GM12878 (cell line): ENCODE data around the gene OCA2. TPM values are rescaled to one million over a fixed set of nuclear protein-coding genes. Genes with fewer than 3 reads are reported as not detected.

ENCODE experiments used
- ATAC-seq: fragments of 200-7000 bp; cut with Tn5 transposase; 3 replicates; pipeline ENCODE4 v1.9.1; 2020; ENCODE audit warnings: mild to moderate bottlenecking, moderate library complexity
- BruUV-seq: library from RNA; stranded (reverse); fragments of 400-500 nt; replicated peaks from 2 replicates; lab custom pipeline; 2021; lab: Mats Ljungman, UMichigan
- CTCF ChIA-PET: fragments of 300-600 bp; sonication (Branson Sonifier 250); formaldehyde crosslinking; extraction: SDS; loops from one replicate; lab custom pipeline; 2021; ENCODE audit warnings: inconsistent platforms; lab: Yijun Ruan, JAX
- POLR2A ChIA-PET: fragments of 350-600 bp; formaldehyde crosslinking; extraction: SDS; loops from one replicate; lab custom pipeline; 2021; ENCODE audit warnings: inconsistent platforms; lab: Charles Lee
- RAD21 ChIA-PET: fragments of 300-600 bp; sonication (Branson Sonifier 250); formaldehyde crosslinking; loops from one replicate; lab custom pipeline; 2023; ENCODE audit warnings: antibody characterized with exemption; ENCODE audit not compliant: unreplicated experiment; lab: Charles Lee
- SMC1A ChIA-PET: fragments of 300-600 bp; sonication (Branson Sonifier 250); formaldehyde crosslinking; loops from one replicate; lab custom pipeline; 2023; ENCODE audit not compliant: unreplicated experiment, uncharacterized antibody; lab: Charles Lee
- DNase-seq: peaks from one replicate; pipeline ENCODE4 v3.0.0-alpha.2; 2011; ENCODE audit warnings: low read depth, low spot score
- FAIRE-seq: peaks from 3 replicates; lab custom pipeline; 2011; peaks lifted over from hg19 to GRCh38; lab: Jason Lieb, UNC
- H2AFZ ChIP-seq: 2 replicates; pipeline ENCODE4 v1.6.0; 2011; ENCODE audit warnings: low read depth, low read length, control low read depth; ENCODE audit not compliant: control insufficient read depth
- H3K27ac ChIP-seq: 2 replicates; pipeline ENCODE4 v1.5.1; 2011; ENCODE audit warnings: control low read depth; ENCODE audit not compliant: control insufficient read depth, insufficient read depth
- H3K27me3 ChIP-seq, 2 experiments: replicated peaks in 1 of 2; 2 replicates each; pipeline versions ENCODE4 v1.6.0 to v1.6.1; 2011; ENCODE audit warnings: low read length in 1 of 2; ENCODE audit not compliant: control insufficient read depth in 2 of 2, insufficient read depth in 2 of 2
- H3K36me3 ChIP-seq, 2 experiments: 2 replicates each; pipeline ENCODE4 v1.5.1; 2011; ENCODE audit warnings: low read length in 1 of 2; ENCODE audit not compliant: control insufficient read depth in 2 of 2, insufficient read depth in 2 of 2
- H3K4me1 ChIP-seq: 2 replicates; pipeline ENCODE4 v1.6.1; 2011; ENCODE audit warnings: mild to moderate bottlenecking, low read length, moderate library complexity, mixed read lengths; ENCODE audit not compliant: control insufficient read depth, insufficient read depth
- H3K4me2 ChIP-seq: 2 replicates; pipeline ENCODE4 v1.6.0; 2011; ENCODE audit warnings: control low read depth; ENCODE audit not compliant: control insufficient read depth, insufficient read depth
- H3K4me3 ChIP-seq: fragments of 200-600 bp; sonication (generic); 2 replicates; pipeline ENCODE4 v1.5.1; 2016
- H3K79me2 ChIP-seq: 2 replicates; pipeline ENCODE4 v1.6.0; 2011; ENCODE audit warnings: low read length; ENCODE audit not compliant: control insufficient read depth, insufficient read depth
- H3K9ac ChIP-seq: 2 replicates; pipeline ENCODE4 v1.8.0; 2011; ENCODE audit warnings: low read length, control low read depth, mixed read lengths; ENCODE audit not compliant: control insufficient read depth, insufficient read depth
- H3K9me3 ChIP-seq: replicated peaks from 3 replicates; pipeline ENCODE4 v1.5.1; 2011; ENCODE audit warnings: mild to moderate bottlenecking, low read length; ENCODE audit not compliant: control insufficient read depth, insufficient read depth
- H4K20me1 ChIP-seq: 2 replicates; pipeline ENCODE4 v1.6.0; 2011; ENCODE audit not compliant: control insufficient read depth, insufficient read depth
- MTA2 ChIP-seq: fragments of 450-650 bp; IDR thresholded peaks from 2 replicates; pipeline ENCODE4 v1.6.1; 2016; ENCODE audit warnings: low read depth, mild to moderate bottlenecking, moderate library complexity
- MXI1 ChIP-seq: fragments of 150-350 bp; IDR thresholded peaks from 2 replicates; pipeline ENCODE4 v1.6.1; 2011; ENCODE audit warnings: low read depth, mild to moderate bottlenecking, inconsistent platforms, low read length, improper control_type of control experiment
- NKRF ChIP-seq: fragments of 450-650 bp; conservative IDR thresholded peaks from 2 replicates; pipeline ENCODE4 v1.6.1; 2017; ENCODE audit warnings: mild to moderate bottlenecking, moderate library complexity
- NR2C1 ChIP-seq: fragments of 450-650 bp; IDR thresholded peaks from 2 replicates; pipeline ENCODE4 v1.6.1; 2017; ENCODE audit warnings: antibody characterized with exemption, mild to moderate bottlenecking, moderate library complexity
- SMARCA5 ChIP-seq: fragments of 450-650 bp; IDR thresholded peaks from 2 replicates; pipeline ENCODE4 v1.6.1; 2017; ENCODE audit warnings: mild to moderate bottlenecking
- SRF ChIP-seq, 2 experiments: IDR thresholded peaks; 2 replicates each; pipeline ENCODE4 v1.6.1; 2011; ENCODE audit warnings: low read depth in 2 of 2, low read length in 2 of 2, mild to moderate bottlenecking in 1 of 2, moderate library complexity in 1 of 2
- SUPT20H ChIP-seq: IDR thresholded peaks from 2 replicates; pipeline ENCODE4 v1.6.1; 2011; ENCODE audit warnings: low read depth, mild to moderate bottlenecking, low read length, moderate library complexity, borderline replicate concordance; ENCODE audit not compliant: control insufficient read depth
- TARDBP ChIP-seq: IDR thresholded peaks from 2 replicates; pipeline ENCODE4 v1.6.1; 2016; ENCODE audit warnings: borderline replicate concordance
- TBL1XR1 ChIP-seq: IDR thresholded peaks from 2 replicates; pipeline ENCODE4 v1.6.1; 2012; ENCODE audit warnings: low read depth, low read length, improper control_type of control experiment
- ZBED1 ChIP-seq: IDR thresholded peaks from 2 replicates; pipeline ENCODE4 v1.6.1; 2016; ENCODE audit warnings: borderline replicate concordance
- WGBS: methylation state at CpG from one replicate; pipeline ENCODE4 v1.1.6; 2016; ENCODE audit warnings: low lambda C conversion rate; ENCODE audit not compliant: insufficient replicate concordance, insufficient coverage; ENCODE audit errors: missing lambda C conversion rate; 5-methylcytosine and 5-hydroxymethylcytosine counted together
- in situ Hi-C: fragments of 300-500 bp; cut with MboI; formaldehyde crosslinking; loops from 9 replicates; pipeline ENCODE4 v1.14.3; 2018; ENCODE audit warnings: mixed read lengths
- intact Hi-C: fragments of 100-400 bp; cut with micrococcal nuclease; formaldehyde crosslinking; loops from one replicate; pipeline ENCODE4 v1.14.2; 2022; ENCODE audit not compliant: unreplicated experiment
- polyA plus RNA-seq, 11 experiments: library from polyadenylated mRNA; depleted of rRNA in 4 of 11; unstranded in 6 of 11; stranded (reverse) in 5 of 11; fragments of >200 nt; fragmentation: Nextera tagmentation in 4 of 11; fragmentation: Illumina TruSeq in 1 of 11; extraction: Ambion mirVana in 4 of 11; extraction: Trizol in 1 of 11; gene quantifications; 1 replicate in 1 of 11; 2 replicates in 10 of 11; pipeline versions ENCODE4 v1.2.1 to v1.2.3, GENCODE V29; 2011 to 2016; ENCODE audit warnings: inconsistent platforms in 2 of 11, missing spikeins in 2 of 11, low read depth in 1 of 11
- total RNA-seq, 4 experiments: library from RNA; depleted of rRNA in 3 of 4; stranded (reverse); fragments of >200 nt in 3 of 4; fragmentation: Illumina TruSeq in 1 of 4; extraction: Trizol in 1 of 4; gene quantifications; 2 replicates each; pipeline versions ENCODE4 v1.2.1 to v1.2.3, GENCODE V29; 2013 to 2021
- TF ChIP-seq, protein P1 (sequence below): fragments of 450-650 bp; IDR thresholded peaks from 2 replicates; pipeline ENCODE4 v1.6.1; 2016; ENCODE audit warnings: mild to moderate bottlenecking
- TF ChIP-seq, protein P2 (sequence below): IDR thresholded peaks from 2 replicates; pipeline ENCODE4 v1.6.1; 2011; ENCODE audit warnings: mild to moderate bottlenecking, low read depth, low read length, moderate library complexity; ENCODE audit not compliant: insufficient replicate concordance
- TF ChIP-seq, protein P3 (sequence below): fragments of 450-650 bp; IDR thresholded peaks from 2 replicates; pipeline ENCODE4 v1.6.1; 2017; ENCODE audit warnings: mild to moderate bottlenecking, low read depth, inconsistent platforms; ENCODE audit not compliant: poor library complexity, severe bottlenecking
- TF ChIP-seq, protein P4 (sequence below): IDR thresholded peaks from 2 replicates; pipeline ENCODE4 v1.6.1; 2011; ENCODE audit warnings: borderline replicate concordance, low read depth, mild to moderate bottlenecking, moderate library complexity, low read length; ENCODE audit not compliant: insufficient read depth, poor library complexity, severe bottlenecking

OCA2 gene
- total and polyA plus RNA-seq, 10 of the 15 experiments (the other 5 are each of a cell fraction or from before 2014, with no cell fraction given) = 0.04 to 1.8 TPM; not detected in 8

- ChIA-PET RAD21 (no interaction called here), POLR2A (no interaction called here), SMC1A (no interaction called here), CTCF (no interaction called here)
- FAIRE-seq (no peak), ATAC-seq (no peak), DNase-seq (no peak)
- Histone ChIP-seq H3K4me2 (no peak overlapping the region), H3K9me3 (no peaks in the 10 kb centered on the region; the same call in 2 of the 3 replicates), H3K27me3 (no peaks in the 10 kb centered on the region), H3K4me3 (no peak overlapping the region), H2AFZ (no peak overlapping the region), H3K9ac (no peak overlapping the region), H4K20me1 (no peaks in the 10 kb centered on the region), H3K36me3 (no peaks in the 10 kb centered on the region), H3K4me1 (no peaks in the 10 kb centered on the region), H3K79me2 (no peaks in the 10 kb centered on the region), H3K27ac (no peak overlapping the region)
- in situ Hi-C loops = no loop called here
- intact Hi-C loops = no loop called here
- WGBS = 57% methylated on average over 10 of the region's 10 CpGs
- no TSS peak for BruUV-seq
- TF ChIP-seq ZBED1 = no peak
- TF ChIP-seq, protein P1, sequence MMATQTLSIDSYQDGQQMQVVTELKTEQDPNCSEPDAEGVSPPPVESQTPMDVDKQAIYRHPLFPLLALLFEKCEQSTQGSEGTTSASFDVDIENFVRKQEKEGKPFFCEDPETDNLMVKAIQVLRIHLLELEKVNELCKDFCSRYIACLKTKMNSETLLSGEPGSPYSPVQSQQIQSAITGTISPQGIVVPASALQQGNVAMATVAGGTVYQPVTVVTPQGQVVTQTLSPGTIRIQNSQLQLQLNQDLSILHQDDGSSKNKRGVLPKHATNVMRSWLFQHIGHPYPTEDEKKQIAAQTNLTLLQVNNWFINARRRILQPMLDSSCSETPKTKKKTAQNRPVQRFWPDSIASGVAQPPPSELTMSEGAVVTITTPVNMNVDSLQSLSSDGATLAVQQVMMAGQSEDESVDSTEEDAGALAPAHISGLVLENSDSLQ = no peak
- TF ChIP-seq TBL1XR1 = no peak
- TF ChIP-seq, protein P2, sequence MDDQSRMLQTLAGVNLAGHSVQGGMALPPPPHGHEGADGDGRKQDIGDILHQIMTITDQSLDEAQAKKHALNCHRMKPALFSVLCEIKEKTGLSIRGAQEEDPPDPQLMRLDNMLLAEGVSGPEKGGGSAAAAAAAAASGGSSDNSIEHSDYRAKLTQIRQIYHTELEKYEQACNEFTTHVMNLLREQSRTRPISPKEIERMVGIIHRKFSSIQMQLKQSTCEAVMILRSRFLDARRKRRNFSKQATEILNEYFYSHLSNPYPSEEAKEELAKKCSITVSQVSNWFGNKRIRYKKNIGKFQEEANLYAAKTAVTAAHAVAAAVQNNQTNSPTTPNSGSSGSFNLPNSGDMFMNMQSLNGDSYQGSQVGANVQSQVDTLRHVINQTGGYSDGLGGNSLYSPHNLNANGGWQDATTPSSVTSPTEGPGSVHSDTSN = no peak
- TF ChIP-seq, protein P3, sequence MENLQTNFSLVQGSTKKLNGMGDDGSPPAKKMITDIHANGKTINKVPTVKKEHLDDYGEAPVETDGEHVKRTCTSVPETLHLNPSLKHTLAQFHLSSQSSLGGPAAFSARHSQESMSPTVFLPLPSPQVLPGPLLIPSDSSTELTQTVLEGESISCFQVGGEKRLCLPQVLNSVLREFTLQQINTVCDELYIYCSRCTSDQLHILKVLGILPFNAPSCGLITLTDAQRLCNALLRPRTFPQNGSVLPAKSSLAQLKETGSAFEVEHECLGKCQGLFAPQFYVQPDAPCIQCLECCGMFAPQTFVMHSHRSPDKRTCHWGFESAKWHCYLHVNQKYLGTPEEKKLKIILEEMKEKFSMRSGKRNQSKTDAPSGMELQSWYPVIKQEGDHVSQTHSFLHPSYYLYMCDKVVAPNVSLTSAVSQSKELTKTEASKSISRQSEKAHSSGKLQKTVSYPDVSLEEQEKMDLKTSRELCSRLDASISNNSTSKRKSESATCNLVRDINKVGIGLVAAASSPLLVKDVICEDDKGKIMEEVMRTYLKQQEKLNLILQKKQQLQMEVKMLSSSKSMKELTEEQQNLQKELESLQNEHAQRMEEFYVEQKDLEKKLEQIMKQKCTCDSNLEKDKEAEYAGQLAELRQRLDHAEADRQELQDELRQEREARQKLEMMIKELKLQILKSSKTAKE = no peak
- TF ChIP-seq SMARCA5 = no peak
- TF ChIP-seq MTA2 = no peak
- TF ChIP-seq NR2C1 = no peak
- no peak for TF ChIP-seq TARDBP
- no peak for TF ChIP-seq NKRF
- TF ChIP-seq MXI1 = no peak
- no peak for TF ChIP-seq SUPT20H
- TF ChIP-seq, protein P4, sequence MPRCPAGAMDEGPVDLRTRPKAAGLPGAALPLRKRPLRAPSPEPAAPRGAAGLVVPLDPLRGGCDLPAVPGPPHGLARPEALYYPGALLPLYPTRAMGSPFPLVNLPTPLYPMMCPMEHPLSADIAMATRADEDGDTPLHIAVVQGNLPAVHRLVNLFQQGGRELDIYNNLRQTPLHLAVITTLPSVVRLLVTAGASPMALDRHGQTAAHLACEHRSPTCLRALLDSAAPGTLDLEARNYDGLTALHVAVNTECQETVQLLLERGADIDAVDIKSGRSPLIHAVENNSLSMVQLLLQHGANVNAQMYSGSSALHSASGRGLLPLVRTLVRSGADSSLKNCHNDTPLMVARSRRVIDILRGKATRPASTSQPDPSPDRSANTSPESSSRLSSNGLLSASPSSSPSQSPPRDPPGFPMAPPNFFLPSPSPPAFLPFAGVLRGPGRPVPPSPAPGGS = no peak
- TF ChIP-seq SRF (IDR thresholded peaks at IDR 0.05; ENCODE audit: low read depth in 2 of 2, low read length in 2 of 2) = no peak
Observed at GRCh38 chr15:27834684-27835083, 264.4 kb downstream of the OCA2 start.
